Activated T-helper 2 cell treated with anti-CD3 and anti-CD28 coated beads, Interferon-gamma antibody, Interleukin-2, Interleukin-4, amounts not matched to agents 10 μg/mL and 5 μg/mL and 100 μg/mL, durations not matched to agents 14 hours and 24 hours and 36 hours (primary cell): ENCODE data around the gene NUSAP1. TPM values are rescaled to one million over a fixed set of nuclear protein-coding genes. Genes with fewer than 3 reads are reported as not detected.
"Not testable (repeated sequence)": the region's sequence is repeated elsewhere in the genome, so short reads cannot be mapped to it uniquely, and the experiment has no call there.

Source experiments
- DNase-seq: peaks from one replicate; pipeline ENCODE4 v3.0.0; 2021; ENCODE audit warnings: low spot score
- H3K27ac Mint-ChIP-seq: one replicate; pipeline ENCODE4 v1.8.0; 2021; ENCODE audit warnings: mixed read lengths
- H3K27me3 Mint-ChIP-seq: one replicate; pipeline ENCODE4 v1.8.0; 2021; ENCODE audit warnings: low read depth, mixed read lengths
- H3K36me3 Mint-ChIP-seq: one replicate; pipeline ENCODE4 v1.8.0; 2021; ENCODE audit warnings: low read depth, mixed read lengths
- H3K4me1 Mint-ChIP-seq: one replicate; pipeline ENCODE4 v1.8.0; 2021; ENCODE audit warnings: low read depth, mixed read lengths
- H3K4me3 Mint-ChIP-seq: one replicate; pipeline ENCODE4 v1.8.0; 2021; ENCODE audit warnings: low read depth, mild to moderate bottlenecking, moderate library complexity, mixed read lengths
- H3K9me3 Mint-ChIP-seq: one replicate; pipeline ENCODE4 v1.8.0; 2021; ENCODE audit warnings: mixed read lengths
- intact Hi-C: fragments of 100-400 bp; cut with micrococcal nuclease; formaldehyde crosslinking; loops from one replicate; pipeline ENCODE4 v1.15.1; 2023
- total RNA-seq: library from RNA; stranded (reverse); gene quantifications from 2 replicates; pipeline ENCODE4 v1.2.3, GENCODE V29; 2022

NUSAP1 gene
- total RNA-seq, 1 donor from 2014 or later, result 154 TPM

GRCh38 chr15:41396111-41396510 is 63.4 kb downstream of the NUSAP1 start:
- no peaks in the 10 kb centered on the region for H3K27me3 Mint-ChIP-seq

GRCh38 chr15:41401904-41402267 is 69.2 kb downstream of the NUSAP1 start:
- intact Hi-C loops, result loop anchor here (1.0 kb wide), 1 partner anchor 14 kb away; no protein-coding TSS in a partner anchor
- no peak for DNase-seq

More at GRCh38 chr15:41396111-41396510, 63.4 kb downstream of the NUSAP1 start:
- Mint-ChIP-seq H3K27ac (no peak overlapping the region), H3K4me1 (peaks cover 14% of the 10 kb centered on the region), H3K36me3 (peaks cover 27% of the 10 kb centered on the region), H3K9me3 (no peaks in the 10 kb centered on the region), H3K4me3 (no peak overlapping the region)
- no peak for DNase-seq
- intact Hi-C loops, result no loop called here

GRCh38 chr15:41407341-41407740 is 74.7 kb downstream of the NUSAP1 start:
- DNase-seq, result no peak
- H3K36me3 Mint-ChIP-seq, result no peaks in the 10 kb centered on the region
- H3K4me1 Mint-ChIP-seq, result peaks cover 13% of the 10 kb centered on the region
- no peak overlapping the region for H3K27ac Mint-ChIP-seq
- no peaks in the 10 kb centered on the region for H3K27me3 Mint-ChIP-seq
- intact Hi-C loops, result no loop called here
- H3K9me3 Mint-ChIP-seq, result no peaks in the 10 kb centered on the region
- no peak overlapping the region for H3K4me3 Mint-ChIP-seq

More at GRCh38 chr15:41401904-41402267, 69.2 kb downstream of the NUSAP1 start:
- Mint-ChIP-seq H3K4me1 (peaks cover 17% of the 10 kb centered on the region), H3K9me3 (no peaks in the 10 kb centered on the region), H3K36me3 (no peaks in the 10 kb centered on the region), H3K4me3 (peak overlapping the region; percentile 94), H3K27ac (peak overlapping the region; percentile 94), H3K27me3 (no peaks in the 10 kb centered on the region)

DNA sequence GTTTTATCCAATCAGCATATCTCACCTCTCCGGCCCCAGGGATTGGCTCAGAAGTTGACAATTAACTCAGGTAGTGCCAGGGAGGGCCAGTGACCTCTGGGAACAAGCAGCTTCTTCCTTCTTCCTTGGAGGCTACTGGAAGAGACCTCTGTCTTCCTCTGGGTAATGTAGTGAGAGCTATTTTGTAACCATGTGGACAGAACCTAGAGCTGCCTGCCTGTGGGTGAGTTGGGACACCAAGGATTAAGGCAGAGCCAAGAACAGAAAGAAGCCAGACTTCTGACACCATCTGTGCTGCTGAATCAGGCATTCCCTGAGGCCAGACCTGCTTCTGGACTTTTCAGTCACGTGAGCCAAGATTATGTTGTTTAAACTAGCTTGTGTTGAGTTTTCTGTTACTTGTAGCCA is 75.6 kb downstream of the NUSAP1 start:
- no peak for DNase-seq
- Mint-ChIP-seq H3K9me3 (no peaks in the 10 kb centered on the region), H3K4me1 (peaks cover 9% of the 10 kb centered on the region), H3K36me3 (no peaks in the 10 kb centered on the region), H3K4me3 (no peak overlapping the region), H3K27ac (no peak overlapping the region), H3K27me3 (no peaks in the 10 kb centered on the region)
- intact Hi-C loops, result no loop called here

GRCh38 chr15:41411031-41411430 is 78.3 kb downstream of the NUSAP1 start:
- Mint-ChIP-seq H3K4me3 (no peak overlapping the region), H3K4me1 (peaks cover 10% of the 10 kb centered on the region), H3K27ac (no peak overlapping the region), H3K36me3 (no peaks in the 10 kb centered on the region), H3K27me3 (no peaks in the 10 kb centered on the region), H3K9me3 (no peaks in the 10 kb centered on the region)
- intact Hi-C loops, result no loop called here
- no peak for DNase-seq

DNA sequence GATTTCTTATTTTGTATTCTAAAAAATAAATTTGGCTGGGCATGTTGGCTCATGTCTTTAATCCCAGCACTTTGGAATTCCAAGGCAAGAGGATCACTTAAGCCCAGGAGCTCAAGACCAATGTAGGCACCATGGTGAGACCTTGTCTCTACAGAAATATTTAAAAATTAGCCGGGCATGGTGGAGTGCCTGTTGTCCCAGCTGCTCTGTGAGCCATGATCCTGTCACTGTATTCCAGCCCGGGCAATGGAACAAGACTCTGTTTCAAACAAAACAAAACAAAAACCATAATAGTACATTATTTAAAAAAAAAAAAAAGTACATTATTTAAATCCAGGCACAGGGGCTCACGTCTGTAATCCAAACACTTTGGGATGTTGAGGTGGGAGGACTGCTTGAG is 78.8 kb downstream of the NUSAP1 start:
- no peak for DNase-seq
- Mint-ChIP-seq H3K4me1 (peaks cover 14% of the 10 kb centered on the region), H3K9me3 (no peaks in the 10 kb centered on the region), H3K36me3 (peaks cover 2% of the 10 kb centered on the region), H3K27me3 (no peaks in the 10 kb centered on the region), H3K4me3 (no peak overlapping the region), H3K27ac (no peak overlapping the region)
- intact Hi-C loops, result no loop called here

- H3K36me3 Mint-ChIP-seq, result peaks cover 13% of the 10 kb centered on the region
- no peak for DNase-seq
- H3K9me3 Mint-ChIP-seq, result no peaks in the 10 kb centered on the region
- H3K27me3 Mint-ChIP-seq, result no peaks in the 10 kb centered on the region
- intact Hi-C loops, result loop anchor here (1.0 kb wide), 1 partner anchor 14 kb away; the partner anchor contains the start of gene NDUFAF1
- peak overlapping the region; percentile 88 for H3K27ac Mint-ChIP-seq
- H3K4me3 Mint-ChIP-seq, result peak overlapping the region; percentile 94
- peaks cover 38% of the 10 kb centered on the region for H3K4me1 Mint-ChIP-seq
Observed at GRCh38 chr15:41416128-41416741, 83.6 kb downstream of the NUSAP1 start.

GRCh38 chr15:41416742-41417417 is 84.2 kb downstream of the NUSAP1 start, which contains the start of gene RTF1:
Gene RTF1, plus strand, starts transcription at chr15:41417095. Its CDS starts 21 bp downstream, at chr15:41417116.
- Mint-ChIP-seq H3K4me3 (peak within 1 kb of the TSS; percentile 94), H3K4me1 (peaks cover 38% of the 10 kb centered on the region), H3K27me3 (no peaks in the 10 kb centered on the region), H3K9me3 (no peaks in the 10 kb centered on the region), H3K36me3 (peaks cover 13% of the 10 kb centered on the region), H3K27ac (peak within 1 kb of the TSS; percentile 88)
- intact Hi-C loops, result loop anchor here (1.0 kb wide), 1 partner anchor 15 kb away; the partner anchor contains the start of gene NDUFAF1
- peak; percentile 96 for DNase-seq

GRCh38 chr15:41417418-41418195 is 84.9 kb downstream of the NUSAP1 start:
- peaks cover 41% of the 10 kb centered on the region for H3K4me1 Mint-ChIP-seq
- peak overlapping the region; percentile 86 for H3K27ac Mint-ChIP-seq
- no peaks in the 10 kb centered on the region for H3K9me3 Mint-ChIP-seq
- intact Hi-C loops, result no loop called here
- DNase-seq, result no peak
- no peaks in the 10 kb centered on the region for H3K27me3 Mint-ChIP-seq
- H3K36me3 Mint-ChIP-seq, result peaks cover 13% of the 10 kb centered on the region
- H3K4me3 Mint-ChIP-seq, result peak overlapping the region; percentile 94

DNA sequence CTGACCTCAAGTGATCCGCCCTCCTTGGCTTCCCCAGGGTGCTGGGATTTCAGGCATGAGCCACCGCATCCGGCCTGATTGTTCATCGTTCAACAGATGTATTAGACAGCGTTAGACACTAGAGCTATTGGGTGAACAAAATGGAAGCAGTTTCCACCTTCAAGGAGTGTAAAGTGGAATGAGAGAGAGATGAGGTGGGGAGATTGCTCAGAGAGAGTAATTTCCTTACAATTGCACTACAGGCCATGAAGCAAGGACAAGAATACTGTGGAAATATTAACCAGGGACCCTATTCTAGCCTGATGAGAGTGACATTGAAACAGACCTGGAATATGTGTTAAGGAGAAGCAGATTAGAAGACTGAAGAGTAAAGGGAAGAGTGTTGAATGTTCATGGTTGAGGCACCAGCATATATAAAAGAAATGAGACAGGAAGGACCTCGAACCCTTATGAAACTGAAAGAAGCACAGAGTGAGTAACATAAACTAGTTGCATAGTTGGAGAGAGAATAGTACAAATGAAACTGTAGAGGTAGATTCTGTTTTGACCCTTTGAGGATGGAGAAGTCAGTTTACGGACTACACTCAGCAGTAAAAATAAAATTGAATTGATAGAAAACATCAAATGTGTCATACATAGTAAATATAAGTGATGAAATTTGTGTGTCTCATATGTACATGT is 91.4 kb downstream of the NUSAP1 start:
- no peak for DNase-seq
- intact Hi-C loops, result loop anchor here (10.0 kb wide), 1 partner anchor 511 kb away; no protein-coding TSS in a partner anchor
- peak overlapping the region; percentile 85 for H3K27ac Mint-ChIP-seq
- no peaks in the 10 kb centered on the region for H3K27me3 Mint-ChIP-seq
- H3K36me3 Mint-ChIP-seq, result peaks cover 18% of the 10 kb centered on the region
- H3K4me1 Mint-ChIP-seq, result peaks cover 31% of the 10 kb centered on the region
- no peaks in the 10 kb centered on the region for H3K9me3 Mint-ChIP-seq
- H3K4me3 Mint-ChIP-seq, result peak overlapping the region; percentile 22

GRCh38 chr15:41424809-41425208 is 92.1 kb downstream of the NUSAP1 start:
- H3K36me3 Mint-ChIP-seq, result peaks cover 23% of the 10 kb centered on the region
- peaks cover 35% of the 10 kb centered on the region for H3K4me1 Mint-ChIP-seq
- H3K27ac Mint-ChIP-seq, result peak overlapping the region; percentile 85
- no peaks in the 10 kb centered on the region for H3K9me3 Mint-ChIP-seq
- H3K27me3 Mint-ChIP-seq, result no peaks in the 10 kb centered on the region
- DNase-seq, result no peak
- H3K4me3 Mint-ChIP-seq, result peak overlapping the region; percentile 22
- intact Hi-C loops, result loop anchor here (10.0 kb wide), 1 partner anchor 510 kb away; no protein-coding TSS in a partner anchor

DNA sequence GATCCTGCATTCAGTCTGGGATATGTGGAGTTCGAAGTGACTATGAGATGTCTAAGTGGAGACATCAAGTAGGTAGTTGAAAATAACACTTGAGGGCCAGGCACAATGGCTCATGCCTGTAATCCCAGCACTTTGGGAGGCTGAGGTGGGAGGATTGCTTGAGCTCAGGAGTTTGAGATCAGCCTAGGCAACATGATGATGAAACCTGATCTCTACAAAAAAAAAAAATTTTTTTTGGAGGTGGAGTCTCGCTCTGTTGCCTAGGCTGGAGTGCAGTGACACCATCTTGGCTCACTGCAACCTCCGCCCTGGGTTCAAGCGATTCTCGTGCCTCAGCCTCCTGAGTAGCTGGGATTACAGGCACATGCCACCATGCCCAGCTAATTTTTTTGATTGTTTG is 93.2 kb downstream of the NUSAP1 start:
- peak overlapping the region; percentile 65 for H3K27ac Mint-ChIP-seq
- H3K36me3 Mint-ChIP-seq, result peaks cover 18% of the 10 kb centered on the region
- H3K9me3 Mint-ChIP-seq, H3K4me3 Mint-ChIP-seq, H3K27me3 Mint-ChIP-seq, DNase-seq: not testable (repeated sequence)
- intact Hi-C loops, result loop anchor here (10.0 kb wide), 1 partner anchor 509 kb away; no protein-coding TSS in a partner anchor
- peaks cover 30% of the 10 kb centered on the region for H3K4me1 Mint-ChIP-seq
